Neural cell (in vitro differentiated cells): ENCODE results near the gene NRXN2. TPM values are rescaled to one million over a fixed set of nuclear protein-coding genes. Genes with fewer than 3 reads are reported as not detected.

ENCODE experiments used
- H2AFZ ChIP-seq: fragments of 200-600, 300-800 bp; sonication (generic), shearing (Covaris generic); 2 replicates; pipeline ENCODE4 v1.6.0; 2014; ENCODE audit warnings: low read depth, mild to moderate bottlenecking, antibody characterized with exemption, low read length, moderate library complexity
- H3F3A ChIP-seq: fragments of 200-600 bp; shearing (Covaris generic); 2 replicates; pipeline ENCODE4 v1.6.1; 2016; ENCODE audit warnings: mild to moderate bottlenecking, moderate library complexity, mixed read lengths, antibody characterized with exemption, low read length; ENCODE audit not compliant: insufficient read depth, poor library complexity, severe bottlenecking
- H3K27ac ChIP-seq: fragments of 200-600, 300-800 bp; sonication (generic), shearing (Covaris generic); 2 replicates; pipeline ENCODE4 v1.5.1; 2014; ENCODE audit warnings: mild to moderate bottlenecking, low read length, moderate library complexity
- H3K27me3 ChIP-seq: fragments of 300-800, 200-600 bp; sonication (generic), shearing (Covaris generic); 2 replicates; pipeline ENCODE4 v1.6.0; 2014; ENCODE audit warnings: mild to moderate bottlenecking, low read depth, low read length, moderate library complexity; ENCODE audit not compliant: insufficient read depth
- H3K36me3 ChIP-seq: fragments of 300-800, 200-600 bp; sonication (generic), shearing (Covaris generic); 2 replicates; pipeline ENCODE4 v1.5.1; 2014; ENCODE audit warnings: mild to moderate bottlenecking, antibody characterized with exemption, low read length, moderate library complexity; ENCODE audit not compliant: insufficient read depth
- H3K4me2 ChIP-seq: fragments of 300-800, 200-600 bp; sonication (generic), shearing (Covaris generic); 2 replicates; pipeline ENCODE4 v1.6.0; 2014; ENCODE audit warnings: mild to moderate bottlenecking, low read length
- H3K4me3 ChIP-seq: fragments of 300-800, 200-600 bp; sonication (generic), shearing (Covaris generic); 2 replicates; pipeline ENCODE4 v1.5.1; 2014; ENCODE audit warnings: mild to moderate bottlenecking, low read length, moderate library complexity
- H3K79me2 ChIP-seq: fragments of 200-600 bp; shearing (Covaris generic); replicated peaks from 2 replicates; pipeline ENCODE4 v1.6.0; 2014; ENCODE audit warnings: mild to moderate bottlenecking, low read length, moderate library complexity; ENCODE audit not compliant: insufficient read depth
- H3K9ac ChIP-seq: fragments of 300-800, 200-600 bp; sonication (generic), shearing (Covaris generic); 2 replicates; pipeline ENCODE4 v1.6.1; 2016; ENCODE audit warnings: mild to moderate bottlenecking, low read length, mixed read lengths
- H3K9me2 ChIP-seq: fragments of 200-600 bp; shearing (Covaris generic); 2 replicates; pipeline ENCODE4 v1.6.1; 2016; ENCODE audit warnings: mild to moderate bottlenecking, low read length, mixed read lengths; ENCODE audit not compliant: insufficient read depth
- H3K9me3 ChIP-seq: fragments of 200-600, 300-800 bp; sonication (generic), shearing (Covaris generic); 2 replicates; pipeline ENCODE4 v1.6.1; 2016; ENCODE audit warnings: mild to moderate bottlenecking, mixed run types, low read length, moderate library complexity, mixed read lengths
- H4K20me1 ChIP-seq: fragments of 200-600 bp; shearing (Covaris generic); 2 replicates; pipeline ENCODE4 v1.6.1; 2016; ENCODE audit warnings: mild to moderate bottlenecking, mixed run types; ENCODE audit not compliant: insufficient read depth
- CTCF ChIP-seq: fragments of 450-650 bp; IDR thresholded peaks from 2 replicates; pipeline ENCODE4 v1.5.1; 2014; ENCODE audit warnings: antibody characterized with exemption, mild to moderate bottlenecking, moderate library complexity; ENCODE audit not compliant: poor library complexity, severe bottlenecking
- EP300 ChIP-seq: fragments of 450-650 bp; conservative IDR thresholded peaks from 2 replicates; pipeline ENCODE4 v1.6.1; 2014; ENCODE audit warnings: antibody characterized with exemption, mild to moderate bottlenecking, moderate library complexity; ENCODE audit not compliant: poor library complexity, severe bottlenecking
- EZH2 ChIP-seq: fragments of 200-600, 300-800 bp; shearing (Covaris generic), sonication (generic); IDR thresholded peaks from 2 replicates; pipeline ENCODE4 v1.6.1; 2014; ENCODE audit warnings: antibody characterized with exemption, low read length, borderline replicate concordance, mild to moderate bottlenecking; ENCODE audit not compliant: insufficient read depth, poor library complexity, severe bottlenecking
- MXI1 ChIP-seq: fragments of 450-650 bp; conservative IDR thresholded peaks from 2 replicates; pipeline ENCODE4 v1.6.1; 2014; ENCODE audit warnings: antibody characterized with exemption, mild to moderate bottlenecking; ENCODE audit not compliant: poor library complexity, severe bottlenecking
- POLR2AphosphoS5 ChIP-seq: IDR thresholded peaks from 2 replicates; pipeline ENCODE4 v1.6.1; 2012
- RAD21 ChIP-seq: fragments of 450-650 bp; conservative IDR thresholded peaks from 2 replicates; pipeline ENCODE4 v1.6.1; 2014; ENCODE audit warnings: antibody characterized with exemption, mild to moderate bottlenecking, moderate library complexity
- REST ChIP-seq: IDR thresholded peaks from 2 replicates; pipeline ENCODE4 v1.6.1; 2012; ENCODE audit warnings: borderline replicate concordance
- SMC3 ChIP-seq: fragments of 450-650 bp; conservative IDR thresholded peaks from 2 replicates; pipeline ENCODE4 v1.6.1; 2014; ENCODE audit warnings: antibody characterized with exemption, mild to moderate bottlenecking, moderate library complexity; ENCODE audit not compliant: poor library complexity
- TAF1 ChIP-seq: IDR thresholded peaks from 2 replicates; pipeline ENCODE4 v1.6.1; 2012; ENCODE audit warnings: low read depth
- polyA plus RNA-seq: library from polyadenylated mRNA; depleted of rRNA; stranded (reverse); fragments of >200 nt; gene quantifications from 2 replicates; pipeline ENCODE4 v1.2.3, GENCODE V29; 2014

The NRXN2 gene
- polyA plus RNA-seq, 1 donor from 2014 or later: 68.0 TPM

DNA sequence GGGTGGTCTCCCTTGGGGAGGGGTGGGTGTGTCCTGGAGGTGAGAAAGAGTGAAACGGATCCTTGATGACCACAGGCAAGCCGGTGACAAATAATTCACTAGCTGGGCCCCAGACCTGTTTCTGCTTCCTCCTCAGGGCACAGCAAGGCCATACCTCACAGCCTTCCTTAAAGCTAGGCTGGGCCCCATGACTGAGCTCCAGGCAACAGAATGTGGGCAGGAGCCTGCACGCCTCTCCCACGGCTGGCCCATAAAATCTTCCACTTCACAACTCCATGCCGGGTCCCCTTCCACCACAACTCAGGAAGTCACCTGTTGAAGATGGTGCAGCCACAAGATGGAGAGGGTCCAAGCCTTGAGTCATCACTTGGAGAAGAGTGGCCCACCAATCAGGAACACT is 108.1 kb downstream of the NRXN2 start:
- no peaks in the 10 kb centered on the region for H4K20me1 ChIP-seq
- no peaks in the 10 kb centered on the region for H3K79me2 ChIP-seq
- TF ChIP-seq MXI1: no peak
- no peak for TF ChIP-seq TAF1
- no peak for TF ChIP-seq EZH2
- no peak for TF ChIP-seq CTCF
- no peak for TF ChIP-seq REST
- no peak for TF ChIP-seq POLR2AphosphoS5
- TF ChIP-seq SMC3: no peak
- TF ChIP-seq EP300: no peak
- no peak for TF ChIP-seq RAD21
- no peak overlapping the region for H3K27ac ChIP-seq
- no peak overlapping the region for H3K4me2 ChIP-seq
- H2AFZ ChIP-seq: no peak overlapping the region
- H3K9me2 ChIP-seq: no peaks in the 10 kb centered on the region
- H3K9ac ChIP-seq: no peak overlapping the region
- H3F3A ChIP-seq: no peaks in the 10 kb centered on the region
- H3K9me3 ChIP-seq: no peaks in the 10 kb centered on the region
- no peaks in the 10 kb centered on the region for H3K36me3 ChIP-seq
- no peaks in the 10 kb centered on the region for H3K27me3 ChIP-seq
- no peak overlapping the region for H3K4me3 ChIP-seq

DNA sequence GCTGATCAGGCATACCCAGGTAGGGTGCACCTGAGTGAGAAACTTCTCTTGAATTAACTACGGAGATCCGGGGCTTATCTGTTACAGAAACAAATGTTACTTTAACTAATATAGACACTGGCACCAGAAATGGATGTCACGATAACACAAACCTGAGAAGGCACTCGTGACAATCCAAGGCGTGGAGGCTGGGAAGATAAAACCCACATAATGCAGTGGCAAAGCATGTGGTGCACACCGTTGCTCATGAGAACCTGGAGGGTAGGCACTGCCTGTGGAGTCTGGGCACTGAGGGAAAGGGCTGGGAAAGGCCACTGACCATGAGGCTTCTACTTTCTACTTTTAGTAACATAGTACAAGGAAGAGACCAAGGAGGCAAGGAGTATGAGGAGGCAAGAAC is 109.3 kb downstream of the NRXN2 start:
- Histone ChIP-seq H3K79me2 (no peaks in the 10 kb centered on the region), H3K36me3 (no peaks in the 10 kb centered on the region), H3K9me2 (no peaks in the 10 kb centered on the region)

More for the DNA sequence above, 109.3 kb downstream of the NRXN2 start:
- H3K4me2 ChIP-seq: no peak overlapping the region
- H3K27me3 ChIP-seq: no peaks in the 10 kb centered on the region
- TF ChIP-seq EZH2: no peak
- TF ChIP-seq MXI1: no peak
- TF ChIP-seq TAF1: no peak
- no peak for TF ChIP-seq RAD21
- TF ChIP-seq EP300: no peak
- no peaks in the 10 kb centered on the region for H4K20me1 ChIP-seq
- no peak overlapping the region for H2AFZ ChIP-seq
- no peaks in the 10 kb centered on the region for H3F3A ChIP-seq
- no peak overlapping the region for H3K4me3 ChIP-seq
- no peak overlapping the region for H3K9ac ChIP-seq
- no peak overlapping the region for H3K27ac ChIP-seq
- no peaks in the 10 kb centered on the region for H3K9me3 ChIP-seq
